Vagina (tissue), 2 donors: ENCODE data around the gene MAP3K3. TPM values are rescaled to one million over a fixed set of nuclear protein-coding genes. Genes with fewer than 3 reads are reported as not detected.
A peak's percentile ranks its signal among the peaks of the same experiment; 100 is the strongest.

Experiments used
- DNase-seq, 2 donors: peaks; one replicate each; pipeline ENCODE4 v3.0.0-alpha.2; 2017; ENCODE audit errors: extremely low spot score in 2 of 2
- H3K27ac ChIP-seq: fragments of 200-600 bp; sonication (generic); one replicate; pipeline ENCODE4 v1.5.1; 2019
- H3K27me3 ChIP-seq: fragments of 200-600 bp; sonication (generic); one replicate; pipeline ENCODE4 v1.5.1; 2019
- H3K36me3 ChIP-seq, 2 donors: fragments of 200-600 bp; sonication (generic); one replicate each; pipeline ENCODE4 v1.5.1; 2017 to 2019
- H3K4me1 ChIP-seq: fragments of 200-600 bp; sonication (generic); one replicate; pipeline ENCODE4 v1.5.1; 2019
- H3K4me3 ChIP-seq, 2 donors: fragments of 200-600 bp; sonication (generic); 1 replicate in 1 of 2; 2 replicates in 1 of 2; pipeline ENCODE4 v1.5.1; 2016 to 2019
- H3K9me3 ChIP-seq: fragments of 200-600 bp; sonication (generic); one replicate; pipeline ENCODE4 v1.5.1; 2019
- POLR2A ChIP-seq, 2 donors: fragments of 450-650 bp; IDR thresholded peaks; one replicate each; pipeline ENCODE4 v1.6.1; 2017; ENCODE audit warnings: antibody characterized with exemption in 2 of 2, mild to moderate bottlenecking in 2 of 2, moderate library complexity in 2 of 2
- POLR2AphosphoS5 ChIP-seq, 2 donors: sonication (generic); formaldehyde crosslinking; IDR thresholded peaks; one replicate each; pipeline ENCODE4 v1.9.0; 2017; ENCODE audit warnings: antibody characterized with exemption in 2 of 2, mild to moderate bottlenecking in 2 of 2, low read depth in 1 of 2; ENCODE audit not compliant: insufficient read depth in 1 of 2
- intact Hi-C: fragments of 100-400 bp; cut with DNase I; formaldehyde crosslinking; loops from one replicate; pipeline ENCODE4 v1.15.1; 2023
- total RNA-seq: library from RNA; depleted of rRNA; stranded (reverse); fragments of >200 nt; gene quantifications from one replicate; pipeline ENCODE4 v1.2.3, GENCODE V29; 2016
- TF ChIP-seq, protein P1 (sequence below), 3 experiments: fragments of 450-650 bp in 2 of 3; fragments of 200-600 bp in 1 of 3; sonication (generic) in 1 of 3; IDR thresholded peaks; one replicate each; pipeline ENCODE4 v1.5.1; 2017 to 2019; ENCODE audit warnings: antibody characterized with exemption in 3 of 3, mild to moderate bottlenecking in 2 of 3, moderate library complexity in 2 of 3

MAP3K3 gene
- total RNA-seq, 1 donor from 2014 or later = 35.4 TPM

DNA sequence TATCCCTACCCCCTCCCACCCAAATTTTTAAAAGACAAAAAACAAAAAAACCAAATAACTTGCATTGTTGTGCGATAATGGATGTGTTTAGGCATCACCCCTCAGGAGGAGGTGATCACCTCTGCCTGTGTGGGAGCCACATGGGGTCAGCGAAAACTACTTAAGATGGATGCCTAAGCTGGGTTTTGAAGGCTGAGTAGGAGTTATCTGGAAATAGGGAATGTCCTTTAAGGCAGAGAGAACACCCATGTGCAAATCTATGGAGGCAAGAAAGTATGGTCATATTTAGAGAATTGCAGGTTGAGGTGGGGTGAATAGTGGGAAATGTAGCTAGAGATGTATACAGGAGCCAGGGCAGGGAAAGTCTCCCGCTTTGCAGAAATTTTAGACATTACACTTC is 27.1 kb upstream of the MAP3K3 start:
- no peak for DNase-seq
- TF ChIP-seq, protein P1, sequence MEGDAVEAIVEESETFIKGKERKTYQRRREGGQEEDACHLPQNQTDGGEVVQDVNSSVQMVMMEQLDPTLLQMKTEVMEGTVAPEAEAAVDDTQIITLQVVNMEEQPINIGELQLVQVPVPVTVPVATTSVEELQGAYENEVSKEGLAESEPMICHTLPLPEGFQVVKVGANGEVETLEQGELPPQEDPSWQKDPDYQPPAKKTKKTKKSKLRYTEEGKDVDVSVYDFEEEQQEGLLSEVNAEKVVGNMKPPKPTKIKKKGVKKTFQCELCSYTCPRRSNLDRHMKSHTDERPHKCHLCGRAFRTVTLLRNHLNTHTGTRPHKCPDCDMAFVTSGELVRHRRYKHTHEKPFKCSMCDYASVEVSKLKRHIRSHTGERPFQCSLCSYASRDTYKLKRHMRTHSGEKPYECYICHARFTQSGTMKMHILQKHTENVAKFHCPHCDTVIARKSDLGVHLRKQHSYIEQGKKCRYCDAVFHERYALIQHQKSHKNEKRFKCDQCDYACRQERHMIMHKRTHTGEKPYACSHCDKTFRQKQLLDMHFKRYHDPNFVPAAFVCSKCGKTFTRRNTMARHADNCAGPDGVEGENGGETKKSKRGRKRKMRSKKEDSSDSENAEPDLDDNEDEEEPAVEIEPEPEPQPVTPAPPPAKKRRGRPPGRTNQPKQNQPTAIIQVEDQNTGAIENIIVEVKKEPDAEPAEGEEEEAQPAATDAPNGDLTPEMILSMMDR (IDR thresholded peaks at IDR 0.05) = no peak
- no peak for TF ChIP-seq POLR2A (IDR thresholded peaks at IDR 0.05)
- no peak for TF ChIP-seq POLR2AphosphoS5 (IDR thresholded peaks at IDR 0.05; ENCODE audit: insufficient read depth in 1 of 2, low read depth in 1 of 2)
- Histone ChIP-seq H3K4me3 (no peak overlapping the region), H3K9me3 (no peaks in the 10 kb centered on the region), H3K27me3 (no peaks in the 10 kb centered on the region), H3K4me1 (peaks cover 7% of the 10 kb centered on the region), H3K27ac (no peak overlapping the region), H3K36me3 (peaks cover 0 to 5% of the 10 kb centered on the region in 2 donors)
- intact Hi-C loops = loop anchor here (10.0 kb wide), 1 partner anchor 60 kb away; no protein-coding TSS in a partner anchor

DNA sequence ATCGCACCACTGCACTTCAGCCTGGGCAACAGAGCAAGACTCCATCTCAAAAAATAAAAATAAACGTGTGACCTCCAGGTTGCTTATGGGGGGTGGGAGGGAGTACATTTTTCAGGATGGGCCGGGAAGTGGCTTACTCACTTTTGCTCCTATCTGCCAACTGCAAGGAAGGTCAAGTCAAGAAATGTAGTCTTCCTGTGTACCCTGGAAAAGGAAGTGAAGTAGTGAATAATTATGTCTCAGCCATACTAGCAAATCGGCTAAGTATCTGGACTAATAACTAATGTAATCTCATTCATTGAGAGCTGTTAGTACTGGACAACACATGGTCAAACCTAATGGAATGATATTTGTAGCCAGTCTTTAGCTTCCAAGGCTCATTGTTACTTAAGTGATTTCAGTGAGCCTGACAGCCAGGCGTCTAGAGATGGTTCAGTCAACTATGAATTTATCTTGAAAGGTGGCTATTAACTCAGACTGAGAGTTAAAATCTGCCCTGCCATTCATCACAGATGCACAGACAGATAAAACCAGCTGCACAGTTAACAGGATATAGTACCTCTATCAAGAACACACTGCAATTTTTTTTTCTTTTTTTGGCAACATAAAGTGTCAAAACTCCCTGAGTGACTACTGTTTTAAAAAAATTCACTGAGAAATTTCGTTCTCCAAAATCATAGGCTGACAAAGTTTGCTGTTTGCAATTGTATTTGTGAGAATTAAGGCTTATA is 25.2 kb upstream of the MAP3K3 start:
- Histone ChIP-seq H3K4me3 (no peak overlapping the region), H3K4me1 (peaks cover 19% of the 10 kb centered on the region), H3K36me3 (no peaks in the 10 kb centered on the region), H3K9me3 (no peaks in the 10 kb centered on the region), H3K27ac (no peak overlapping the region), H3K27me3 (no peaks in the 10 kb centered on the region)
- no peak for DNase-seq
- intact Hi-C loops = loop anchor here (10.0 kb wide), 1 partner anchor 62 kb away; no protein-coding TSS in a partner anchor
- TF ChIP-seq, protein P1 (IDR thresholded peaks at IDR 0.05) = no peak
- no peak for TF ChIP-seq POLR2AphosphoS5 (IDR thresholded peaks at IDR 0.05; ENCODE audit: insufficient read depth in 1 of 2, low read depth in 1 of 2)
- no peak for TF ChIP-seq POLR2A (IDR thresholded peaks at IDR 0.05)

- Histone ChIP-seq H3K36me3 (no peaks in the 10 kb centered on the region), H3K4me1 (peaks cover 21% of the 10 kb centered on the region), H3K4me3 (no peak overlapping the region), H3K27me3 (no peaks in the 10 kb centered on the region), H3K9me3 (no peaks in the 10 kb centered on the region), H3K27ac (no peak overlapping the region)
- TF ChIP-seq POLR2A (IDR thresholded peaks at IDR 0.05) (no peak), POLR2AphosphoS5 (IDR thresholded peaks at IDR 0.05; ENCODE audit: insufficient read depth in 1 of 2, low read depth in 1 of 2) (no peak)
- TF ChIP-seq, protein P1 (IDR thresholded peaks at IDR 0.05) = no peak
- intact Hi-C loops = loop anchor here (10.0 kb wide), 1 partner anchor 63 kb away; no protein-coding TSS in a partner anchor
- no peak for DNase-seq
Measured at GRCh38 chr17:63598281-63598680, 23.9 kb upstream of the MAP3K3 start.

GRCh38 chr17:63600569-63601438 is 21.4 kb upstream of the MAP3K3 start, which contains the start of gene TACO1:
TSS of gene TACO1 (plus strand) at chr17:63600895. CDS start at chr17:63601084, 189 bp downstream.
- intact Hi-C loops = loop anchor here (5.0 to 10.0 kb wide), 2 partner anchors 46 to 164 kb away; partner anchors contain the start of gene DCAF7
- TF ChIP-seq, protein P1 (IDR thresholded peaks at IDR 0.05) = no peak
- TF ChIP-seq POLR2AphosphoS5 (IDR thresholded peaks at IDR 0.05; ENCODE audit: insufficient read depth in 1 of 2, low read depth in 1 of 2) = peak; percentile 59 to 81
- TF ChIP-seq POLR2A (IDR thresholded peaks at IDR 0.05) = no peak
- H3K9me3 ChIP-seq = no peaks in the 10 kb centered on the region
- no peak for DNase-seq
- H3K4me3 ChIP-seq = peak within 1 kb of the TSS; percentile 66 to 71
- H3K36me3 ChIP-seq = peaks cover 0 to 23% of the 10 kb centered on the region in 2 donors
- peaks cover 21% of the 10 kb centered on the region for H3K4me1 ChIP-seq
- H3K27me3 ChIP-seq = no peaks in the 10 kb centered on the region
- H3K27ac ChIP-seq = peak within 1 kb of the TSS; percentile 76
